ENCODE data around the gene RAPGEF4. TPM values are rescaled to one million over a fixed set of nuclear protein-coding genes. Genes with fewer than 3 reads are reported as not detected.

The RAPGEF4 gene
- total and polyA plus RNA-seq, 2 of the 8 experiments (the other 6 are each of a cell fraction or from before 2014, with no cell fraction given) = 1.2 to 2.6 TPM

GRCh38 chr2:172713365-172713875 lies 22.2 kb upstream of the RAPGEF4 start:
- DNase-seq (ENCODE audit: low read depth in 1 of 2, low spot score in 2 of 2) (no peak), FAIRE-seq (no peak)
- no peak overlapping the region for H4K91ac ChIP-seq (replicated peaks; ENCODE audit: insufficient read length, low read length)
- no peaks in the 10 kb centered on the region for H3K4me1 ChIP-seq (replicated peaks in 1 of 4; ENCODE audit: control insufficient read depth in 3 of 4, insufficient read depth in 4 of 4, low read length in 3 of 4)
- no peak overlapping the region for H2BK15ac ChIP-seq (ENCODE audit: low read length)
- no peak overlapping the region for H4K5ac ChIP-seq (ENCODE audit: insufficient read length, low read depth, low read length)
- ChIA-PET POLR2A (ENCODE audit: partially characterized antibody) (no interaction called here), CTCF (ENCODE audit: partially characterized antibody) (interaction anchor here (0.5 to 1.4 kb wide), 5 partner anchors 8 to 821 kb away, joined by 3 to 4 read pairs (median 3); no protein-coding TSS in a partner anchor)
- TF ChIP-seq CBX8 (IDR thresholded peaks at IDR 0.05; ENCODE audit: borderline replicate concordance, low read depth, low read length) (no peak), JUN (IDR thresholded peaks at IDR 0.05; ENCODE audit: low read depth, low read length) (no peak)
- no peak overlapping the region for H3K27ac ChIP-seq (ENCODE audit: low read depth, low read length)
- H3K9me3 ChIP-seq (ENCODE audit: insufficient read depth in 2 of 2, low read depth in 1 of 2, low read length in 1 of 2) = no peaks in the 10 kb centered on the region
- H4K8ac ChIP-seq (ENCODE audit: extremely low read depth, insufficient read depth, low read length) = no peak overlapping the region
- no peak overlapping the region for H2AFZ ChIP-seq (ENCODE audit: low read length)
- H2BK5ac ChIP-seq (ENCODE audit: low read depth, low read length) = no peak overlapping the region
- H2BK20ac ChIP-seq (ENCODE audit: low read length) = no peak overlapping the region
- no peak overlapping the region for H3K4me3 ChIP-seq (ENCODE audit: extremely low read depth in 1 of 4, insufficient read depth in 2 of 4, low read depth in 3 of 4, low read length in 4 of 4)
- no peak overlapping the region for H2AK5ac ChIP-seq (ENCODE audit: low read depth, low read length)
- H3K79me1 ChIP-seq (ENCODE audit: low read depth, low read length) = no peaks in the 10 kb centered on the region
- H4K20me1 ChIP-seq (replicated peaks in 1 of 2; ENCODE audit: control insufficient read depth in 1 of 2, insufficient read depth in 2 of 2, low read length in 2 of 2) = no peaks in the 10 kb centered on the region
- H3K4ac ChIP-seq (replicated peaks; ENCODE audit: insufficient read length, low read depth, low read length) = no peak overlapping the region
- H3K18ac ChIP-seq (ENCODE audit: extremely low read depth, low read length) = no peak overlapping the region
- no peak overlapping the region for H3K56ac ChIP-seq (replicated peaks; ENCODE audit: insufficient read length, low read depth, low read length)
- H3K9ac ChIP-seq (replicated peaks in 1 of 4; ENCODE audit: extremely low read depth in 1 of 4, low read depth in 3 of 4, low read length in 3 of 4) = no peak overlapping the region
- no peaks in the 10 kb centered on the region for H3K36me3 ChIP-seq (ENCODE audit: control insufficient read depth in 2 of 4, insufficient read depth in 4 of 4, low read length in 3 of 4)
- no peak overlapping the region for H3K4me2 ChIP-seq (ENCODE audit: insufficient read depth in 1 of 2, low read depth in 2 of 2, low read length in 2 of 2)
- H2BK12ac ChIP-seq (ENCODE audit: low read depth, low read length) = no peak overlapping the region
- no peak overlapping the region for H2BK120ac ChIP-seq (replicated peaks; ENCODE audit: low read depth, low read length)
- H3K23me2 ChIP-seq (ENCODE audit: low read depth, low read length) = no peaks in the 10 kb centered on the region
- no peak overlapping the region for H3K14ac ChIP-seq (ENCODE audit: insufficient read length)
- 92% methylated on average over 16 of the region's 16 CpGs; no CpG with 5 or more reads in 1 of the 2 experiments for WGBS, 2 experiments (ENCODE audit: extremely low coverage in 1 of 2, insufficient coverage in 1 of 2, insufficient read length in 1 of 2, insufficient replicate concordance in 2 of 2, low coverage in 1 of 2, low lambda C conversion rate in 2 of 2, missing lambda C conversion rate in 1 of 2)
- no peak overlapping the region for H3K23ac ChIP-seq (ENCODE audit: insufficient read length)
- H3K79me2 ChIP-seq (ENCODE audit: control insufficient read depth in 1 of 2, insufficient read depth in 2 of 2, low read length in 2 of 2) = no peaks in the 10 kb centered on the region
- no peaks in the 10 kb centered on the region for H3K27me3 ChIP-seq (replicated peaks in 1 of 4; ENCODE audit: control insufficient read depth in 3 of 4, extremely low read depth in 1 of 4, insufficient read depth in 3 of 4, low read length in 3 of 4)

All from H1 (cell line).